DOHH2 (cell line): Measurements from ENCODE around the gene RBMS2.

Experiments used
- H3F3A ChIP-seq: fragments of 200-600 bp; sonication (generic), shearing (Covaris generic); 2 replicates; pipeline ENCODE4 v1.6.0; 2016; ENCODE audit warnings: antibody characterized with exemption, mild to moderate bottlenecking; ENCODE audit not compliant: control insufficient read depth, insufficient read depth
- H3K27ac ChIP-seq: fragments of 200-600 bp; sonication (generic); 2 replicates; pipeline ENCODE4 v1.5.1; 2014; ENCODE audit warnings: low read depth, mild to moderate bottlenecking, low read length, moderate library complexity
- H3K27me3 ChIP-seq: fragments of 200-600 bp; sonication (generic); 2 replicates; pipeline ENCODE4 v1.6.1; 2014; ENCODE audit warnings: mild to moderate bottlenecking, low read length, mixed read lengths; ENCODE audit not compliant: control insufficient read depth
- H3K36me3 ChIP-seq: fragments of 200-600 bp; sonication (generic); 2 replicates; pipeline ENCODE4 v1.6.1; 2014; ENCODE audit warnings: mild to moderate bottlenecking, low read length, moderate library complexity, mixed read lengths; ENCODE audit not compliant: control insufficient read depth
- H3K4me1 ChIP-seq: fragments of 200-600 bp; sonication (generic); 2 replicates; pipeline ENCODE4 v1.6.1; 2014; ENCODE audit warnings: mild to moderate bottlenecking, low read length, mixed read lengths; ENCODE audit not compliant: control insufficient read depth
- H3K4me2 ChIP-seq: fragments of 200-600 bp; sonication (generic); 2 replicates; pipeline ENCODE4 v1.6.0; 2014; ENCODE audit warnings: mild to moderate bottlenecking, low read length, moderate library complexity
- H3K4me3 ChIP-seq: fragments of 200-600 bp; sonication (generic); 2 replicates; pipeline ENCODE4 v1.5.1; 2014; ENCODE audit warnings: mild to moderate bottlenecking, low read length, mixed read lengths
- H3K79me2 ChIP-seq: fragments of 200-600 bp; sonication (generic); 2 replicates; pipeline ENCODE4 v1.6.1; 2014; ENCODE audit warnings: mild to moderate bottlenecking, low read length, mixed read lengths; ENCODE audit not compliant: control insufficient read depth
- H3K9me2 ChIP-seq: fragments of 200-600 bp; sonication (generic); replicated peaks from 2 replicates; pipeline ENCODE4 v1.6.1; 2014; ENCODE audit warnings: mild to moderate bottlenecking, low read length, mixed read lengths; ENCODE audit not compliant: control insufficient read depth
- H3K9me3 ChIP-seq: fragments of 200-600 bp; sonication (generic); 2 replicates; pipeline ENCODE4 v1.6.1; 2014; ENCODE audit warnings: antibody characterized with exemption, low read length, mixed read lengths; ENCODE audit not compliant: control insufficient read depth, insufficient read depth
- H4K20me1 ChIP-seq: fragments of 200-600 bp; sonication (generic); 2 replicates; pipeline ENCODE4 v1.6.0; 2014; ENCODE audit warnings: low read depth, mild to moderate bottlenecking, antibody characterized with exemption, low read length, moderate library complexity; ENCODE audit not compliant: control insufficient read depth, insufficient read depth
- EZH2phosphoT487 ChIP-seq: fragments of 200-600 bp; sonication (generic); IDR thresholded peaks from 2 replicates; pipeline ENCODE4 v1.6.1; 2017; ENCODE audit warnings: borderline replicate concordance, mild to moderate bottlenecking, antibody characterized with exemption, low read length, moderate library complexity, mixed read lengths
- TF ChIP-seq, protein P1 (sequence below): fragments of 200-600 bp; sonication (generic); IDR thresholded peaks from one replicate; pipeline ENCODE4 v1.5.1; 2014; ENCODE audit warnings: antibody characterized with exemption, mild to moderate bottlenecking, low read depth, low read length; ENCODE audit not compliant: poor library complexity, severe bottlenecking

The RBMS2 gene

GRCh38 chr12:56630180-56630632, 108.6 kb downstream of the RBMS2 start, which contains the start of gene BAZ2A:
BAZ2A (minus strand) TSS chr12:56630326; CDS start chr12:56617530, 12,796 bp downstream.
- peaks cover 14% of the 10 kb centered on the region for H3F3A ChIP-seq
- peaks cover 31% of the 10 kb centered on the region for H3K36me3 ChIP-seq
- H3K9me2 ChIP-seq: no peaks in the 10 kb centered on the region
- no peaks in the 10 kb centered on the region for H3K27me3 ChIP-seq
- peak within 1 kb of the TSS; percentile 77 for H3K27ac ChIP-seq
- no peaks in the 10 kb centered on the region for H3K9me3 ChIP-seq
- peak within 1 kb of the TSS; percentile 88 for H3K4me2 ChIP-seq
- TF ChIP-seq, protein P1, sequence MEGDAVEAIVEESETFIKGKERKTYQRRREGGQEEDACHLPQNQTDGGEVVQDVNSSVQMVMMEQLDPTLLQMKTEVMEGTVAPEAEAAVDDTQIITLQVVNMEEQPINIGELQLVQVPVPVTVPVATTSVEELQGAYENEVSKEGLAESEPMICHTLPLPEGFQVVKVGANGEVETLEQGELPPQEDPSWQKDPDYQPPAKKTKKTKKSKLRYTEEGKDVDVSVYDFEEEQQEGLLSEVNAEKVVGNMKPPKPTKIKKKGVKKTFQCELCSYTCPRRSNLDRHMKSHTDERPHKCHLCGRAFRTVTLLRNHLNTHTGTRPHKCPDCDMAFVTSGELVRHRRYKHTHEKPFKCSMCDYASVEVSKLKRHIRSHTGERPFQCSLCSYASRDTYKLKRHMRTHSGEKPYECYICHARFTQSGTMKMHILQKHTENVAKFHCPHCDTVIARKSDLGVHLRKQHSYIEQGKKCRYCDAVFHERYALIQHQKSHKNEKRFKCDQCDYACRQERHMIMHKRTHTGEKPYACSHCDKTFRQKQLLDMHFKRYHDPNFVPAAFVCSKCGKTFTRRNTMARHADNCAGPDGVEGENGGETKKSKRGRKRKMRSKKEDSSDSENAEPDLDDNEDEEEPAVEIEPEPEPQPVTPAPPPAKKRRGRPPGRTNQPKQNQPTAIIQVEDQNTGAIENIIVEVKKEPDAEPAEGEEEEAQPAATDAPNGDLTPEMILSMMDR: no peak
- no peak for TF ChIP-seq EZH2phosphoT487
- peak within 1 kb of the TSS; percentile 79 for H3K4me3 ChIP-seq
- H3K4me1 ChIP-seq: peaks cover 62% of the 10 kb centered on the region
- peaks cover 91% of the 10 kb centered on the region for H3K79me2 ChIP-seq
- peaks cover 7% of the 10 kb centered on the region; the same call in 1 of the 2 replicates for H4K20me1 ChIP-seq

GRCh38 chr12:56631790-56632700, 110.4 kb downstream of the RBMS2 start:
- H3K27ac ChIP-seq: peak overlapping the region; percentile 68
- peaks cover 72% of the 10 kb centered on the region for H3K4me1 ChIP-seq
- peaks cover 18% of the 10 kb centered on the region for H3K36me3 ChIP-seq
- H3K27me3 ChIP-seq: no peaks in the 10 kb centered on the region
- no peaks in the 10 kb centered on the region for H3K9me3 ChIP-seq
- H4K20me1 ChIP-seq: peaks cover 7% of the 10 kb centered on the region; the same call in 1 of the 2 replicates
- peak overlapping the region; percentile 93 for H3K4me2 ChIP-seq
- H3K4me3 ChIP-seq: peak overlapping the region; percentile 94
- H3F3A ChIP-seq: peaks cover 26% of the 10 kb centered on the region
- no peak for TF ChIP-seq EZH2phosphoT487
- TF ChIP-seq, protein P1: no peak
- H3K9me2 ChIP-seq: no peaks in the 10 kb centered on the region
- peaks cover 83% of the 10 kb centered on the region for H3K79me2 ChIP-seq

DNA sequence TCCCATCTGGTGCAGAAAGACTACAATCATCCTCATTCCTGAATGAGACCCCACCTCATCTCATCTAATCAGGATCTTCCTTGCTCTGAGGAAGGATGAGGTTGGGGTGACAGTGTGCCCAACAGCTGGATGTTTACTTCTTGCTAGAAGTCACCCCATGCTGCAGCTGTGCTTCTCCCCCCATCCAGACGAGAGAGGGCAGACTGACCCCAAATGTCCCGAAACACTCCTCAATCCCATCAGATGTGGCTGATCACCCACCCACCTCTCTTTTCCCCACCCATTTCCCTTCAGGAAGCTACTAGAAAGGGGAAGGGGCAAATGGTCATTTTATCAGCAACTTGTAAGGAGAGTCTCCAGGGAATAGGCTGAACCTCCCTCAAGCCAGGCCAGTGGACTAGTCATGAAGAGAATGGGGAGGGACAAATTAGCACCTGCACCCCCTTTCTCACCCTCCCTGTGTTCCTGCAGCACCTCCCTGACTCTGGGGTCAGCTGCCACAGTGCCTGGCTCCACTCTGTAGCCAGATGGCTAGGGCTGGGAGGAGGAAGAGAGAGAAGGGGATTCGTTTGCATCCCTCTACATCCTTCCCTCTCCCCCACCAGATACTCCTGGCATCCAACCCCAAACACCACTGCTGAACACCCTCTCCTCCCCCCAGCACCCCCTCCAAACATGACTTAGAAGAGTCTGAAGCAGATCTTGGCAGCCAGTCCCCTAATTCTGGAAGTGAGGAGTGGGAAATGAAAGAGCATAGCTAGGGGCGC, 111.3 kb downstream of the RBMS2 start:
- H3K36me3 ChIP-seq: peaks cover 25% of the 10 kb centered on the region
- no peaks in the 10 kb centered on the region for H3K9me3 ChIP-seq
- peak overlapping the region; percentile 68 for H3K27ac ChIP-seq
- H3K79me2 ChIP-seq: peaks cover 75% of the 10 kb centered on the region
- no peaks in the 10 kb centered on the region for H3K27me3 ChIP-seq
- H3K4me2 ChIP-seq: peak overlapping the region; percentile 93
- H4K20me1 ChIP-seq: peaks cover 7% of the 10 kb centered on the region; the same call in 1 of the 2 replicates
- TF ChIP-seq, protein P1: no peak
- TF ChIP-seq EZH2phosphoT487: no peak
- peaks cover 75% of the 10 kb centered on the region for H3K4me1 ChIP-seq
- no peaks in the 10 kb centered on the region for H3K9me2 ChIP-seq
- peak overlapping the region; percentile 94 for H3K4me3 ChIP-seq
- H3F3A ChIP-seq: peaks cover 35% of the 10 kb centered on the region
